HEK293 (cell line): ENCODE data around the gene PMEL.

ENCODE experiments used
- EGR2 ChIP-seq: fragments of 450-650 bp; formaldehyde crosslinking; IDR thresholded peaks from 2 replicates; pipeline ENCODE4 v1.5.1; 2016; ENCODE audit warnings: low read depth, missing biosample characterization, missing genetic modification characterization
- FEZF1 ChIP-seq: fragments of 450-650 bp; formaldehyde crosslinking; IDR thresholded peaks from 2 replicates; pipeline ENCODE4 v1.5.1; 2016; ENCODE audit warnings: missing biosample characterization, missing genetic modification characterization
- GLI4 ChIP-seq: fragments of 450-650 bp; formaldehyde crosslinking; IDR thresholded peaks from 2 replicates; pipeline ENCODE4 v1.5.1; 2016; ENCODE audit warnings: missing biosample characterization, missing genetic modification characterization
- IKZF3 ChIP-seq: fragments of 450-650 bp; IDR thresholded peaks from 2 replicates; pipeline ENCODE4 v1.5.0; 2018; ENCODE audit warnings: missing biosample characterization, mild to moderate bottlenecking, missing genetic modification characterization, moderate library complexity
- KLF10 ChIP-seq: fragments of 450-650 bp; IDR thresholded peaks from 2 replicates; pipeline ENCODE4 v1.5.1; 2018; ENCODE audit warnings: missing biosample characterization, mild to moderate bottlenecking, missing genetic modification characterization
- KLF9 ChIP-seq: fragments of 450-650 bp; formaldehyde crosslinking; IDR thresholded peaks from 2 replicates; pipeline ENCODE4 v1.5.1; 2016; ENCODE audit warnings: missing biosample characterization, missing genetic modification characterization, low read depth
- SALL2 ChIP-seq: fragments of 450-650 bp; formaldehyde crosslinking; IDR thresholded peaks from 2 replicates; pipeline ENCODE4 v1.5.0; 2017; ENCODE audit warnings: missing biosample characterization, mild to moderate bottlenecking, missing genetic modification characterization, borderline replicate concordance
- TSHZ1 ChIP-seq: fragments of 450-650 bp; formaldehyde crosslinking; IDR thresholded peaks from 2 replicates; pipeline ENCODE4 v1.5.1; 2016; ENCODE audit warnings: missing biosample characterization, missing genetic modification characterization, borderline replicate concordance
- ZBTB6 ChIP-seq: fragments of 450-650 bp; formaldehyde crosslinking; IDR thresholded peaks from 2 replicates; pipeline ENCODE4 v1.5.1; 2017; ENCODE audit warnings: missing biosample characterization, missing genetic modification characterization
- ZFP41 ChIP-seq: fragments of 450-650 bp; formaldehyde crosslinking; IDR thresholded peaks from 2 replicates; pipeline ENCODE4 v1.5.1; 2016; ENCODE audit warnings: missing biosample characterization, missing genetic modification characterization, borderline replicate concordance
- ZNF10 ChIP-seq: fragments of 450-650 bp; formaldehyde crosslinking; IDR thresholded peaks from 2 replicates; pipeline ENCODE4 v1.5.1; 2017; ENCODE audit warnings: missing biosample characterization, missing genetic modification characterization
- ZNF16 ChIP-seq: fragments of 450-650 bp; formaldehyde crosslinking; IDR thresholded peaks from 2 replicates; pipeline ENCODE4 v1.5.1; 2016; ENCODE audit warnings: low read depth, missing biosample characterization, missing genetic modification characterization
- ZNF184 ChIP-seq: fragments of 450-650 bp; IDR thresholded peaks from 2 replicates; pipeline ENCODE4 v1.5.1; 2018; ENCODE audit warnings: missing biosample characterization, mild to moderate bottlenecking, missing genetic modification characterization
- ZNF239 ChIP-seq: fragments of 450-650 bp; formaldehyde crosslinking; IDR thresholded peaks from 2 replicates; pipeline ENCODE4 v1.5.1; 2016; ENCODE audit warnings: missing biosample characterization, missing genetic modification characterization
- ZNF248 ChIP-seq: fragments of 450-650 bp; formaldehyde crosslinking; IDR thresholded peaks from 2 replicates; pipeline ENCODE4 v1.5.1; 2017; ENCODE audit warnings: missing biosample characterization, missing genetic modification characterization
- ZNF302 ChIP-seq: fragments of 450-650 bp; formaldehyde crosslinking; IDR thresholded peaks from 2 replicates; pipeline ENCODE4 v1.5.1; 2016; ENCODE audit warnings: missing biosample characterization, missing genetic modification characterization, low read depth
- ZNF350 ChIP-seq: fragments of 450-650 bp; formaldehyde crosslinking; IDR thresholded peaks from 2 replicates; pipeline ENCODE4 v1.5.0; 2017; ENCODE audit warnings: missing biosample characterization, mild to moderate bottlenecking, missing genetic modification characterization
- ZNF416 ChIP-seq: fragments of 450-650 bp; formaldehyde crosslinking; IDR thresholded peaks from 2 replicates; pipeline ENCODE4 v1.5.1; 2016; ENCODE audit warnings: missing biosample characterization, missing genetic modification characterization
- ZNF548 ChIP-seq: fragments of 450-650 bp; formaldehyde crosslinking; IDR thresholded peaks from 2 replicates; pipeline ENCODE4 v1.5.1; 2016; ENCODE audit warnings: missing biosample characterization, missing genetic modification characterization
- ZNF600 ChIP-seq: fragments of 450-650 bp; formaldehyde crosslinking; IDR thresholded peaks from 2 replicates; pipeline ENCODE4 v1.5.1; 2016; ENCODE audit warnings: missing biosample characterization, missing genetic modification characterization
- ZNF621 ChIP-seq: fragments of 450-650 bp; formaldehyde crosslinking; IDR thresholded peaks from 2 replicates; pipeline ENCODE4 v1.5.1; 2017; ENCODE audit warnings: missing biosample characterization, missing genetic modification characterization
- ZNF629 ChIP-seq: fragments of 450-650 bp; formaldehyde crosslinking; IDR thresholded peaks from 2 replicates; pipeline ENCODE4 v1.5.1; 2017; ENCODE audit warnings: missing biosample characterization, missing genetic modification characterization
- ZNF639 ChIP-seq: fragments of 450-650 bp; formaldehyde crosslinking; IDR thresholded peaks from 2 replicates; pipeline ENCODE4 v1.5.1; 2016; ENCODE audit warnings: missing biosample characterization, missing genetic modification characterization
- ZNF664 ChIP-seq: fragments of 450-650 bp; formaldehyde crosslinking; IDR thresholded peaks from 2 replicates; pipeline ENCODE4 v1.5.1; 2016; ENCODE audit warnings: missing biosample characterization, missing genetic modification characterization
- ZNF670 ChIP-seq: fragments of 450-650 bp; formaldehyde crosslinking; IDR thresholded peaks from 2 replicates; pipeline ENCODE4 v1.5.1; 2016; ENCODE audit warnings: missing biosample characterization, missing genetic modification characterization, low read depth
- ZNF776 ChIP-seq: fragments of 450-650 bp; formaldehyde crosslinking; IDR thresholded peaks from 2 replicates; pipeline ENCODE4 v1.5.0; 2017; ENCODE audit warnings: missing biosample characterization, missing genetic modification characterization, borderline replicate concordance
- ZSCAN18 ChIP-seq: fragments of 450-650 bp; formaldehyde crosslinking; IDR thresholded peaks from 2 replicates; pipeline ENCODE4 v1.5.1; 2016; ENCODE audit warnings: missing biosample characterization, missing genetic modification characterization
- ZSCAN30 ChIP-seq: fragments of 450-650 bp; IDR thresholded peaks from 2 replicates; pipeline ENCODE4 v1.5.1; 2018; ENCODE audit warnings: missing biosample characterization, mild to moderate bottlenecking, missing genetic modification characterization, moderate library complexity
- TF ChIP-seq, protein P1 (sequence below): fragments of 450-650 bp; formaldehyde crosslinking; IDR thresholded peaks from 2 replicates; pipeline ENCODE4 v1.5.1; 2017; ENCODE audit warnings: missing biosample characterization, missing genetic modification characterization
- TF ChIP-seq, protein P2 (sequence below): sonication (generic); formaldehyde crosslinking; IDR thresholded peaks from 2 replicates; pipeline ENCODE4 v1.8.1; 2022; ENCODE audit warnings: mild to moderate bottlenecking, moderate library complexity, missing genetic modification reagents

The PMEL gene

DNA sequence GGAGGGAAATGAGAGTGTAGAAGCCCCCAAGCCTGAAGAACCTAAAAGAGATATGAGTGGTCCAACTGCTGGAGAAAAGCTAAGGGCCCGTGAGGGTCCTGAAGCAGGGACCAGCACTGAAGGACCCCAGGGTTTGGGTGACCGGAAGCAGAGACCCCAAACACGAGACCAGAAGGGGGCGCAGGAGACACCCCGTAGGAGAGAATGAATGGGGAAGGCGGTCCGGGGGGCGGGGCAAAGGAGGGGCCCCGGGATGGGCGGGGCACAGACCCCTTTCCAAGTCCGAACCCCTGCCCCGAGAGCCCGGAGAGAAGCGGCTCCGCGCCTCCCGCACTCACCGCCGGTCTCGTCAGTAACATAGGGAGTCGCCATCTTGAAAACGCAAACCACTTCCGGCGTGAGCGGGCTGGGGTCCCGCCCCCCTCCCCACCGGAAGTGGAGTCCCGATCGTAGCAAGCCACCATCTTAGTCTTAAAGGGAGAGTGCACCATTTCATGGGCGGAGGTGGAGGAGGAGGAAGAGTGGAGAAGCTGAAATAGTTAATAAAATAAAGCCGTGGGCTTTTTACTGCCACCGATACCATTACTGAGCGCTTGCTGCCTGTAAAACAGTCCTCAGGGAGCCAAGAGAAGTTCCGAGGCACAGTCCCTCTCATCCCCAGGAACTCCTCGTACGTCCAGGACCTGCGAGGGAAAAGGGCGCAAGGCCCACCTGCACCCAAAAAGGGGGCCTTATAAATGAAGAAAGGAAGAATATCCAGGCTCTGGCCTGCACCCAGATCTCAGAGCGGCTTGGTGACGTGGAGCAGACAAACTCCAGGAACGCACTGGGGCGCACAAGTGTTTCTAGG lies 38.9 kb downstream of the PMEL start (continued):
- TF ChIP-seq ZSCAN18 (tag by site-specific recombination) (no peak), ZNF302 (no peak), KLF10 (peak; percentile 82), FEZF1 (peak; percentile 71), ZNF184 (tag by site-specific recombination) (no peak), IKZF3 (tag by site-specific recombination) (no peak), KLF9 (tag by site-specific recombination) (peak; percentile 93), ZFP41 (tag by site-specific recombination) (no peak), ZNF416 (no peak), ZNF776 (no peak), ZNF600 (tag by site-specific recombination) (no peak), ZNF350 (tag by site-specific recombination) (no peak), ZBTB6 (tag by site-specific recombination) (no peak), GLI4 (tag by site-specific recombination) (no peak), ZNF670 (no peak), ZNF248 (tag by site-specific recombination) (no peak), ZSCAN30 (tag by site-specific recombination) (peak; percentile 47; the same call in 1 of the 2 replicates), ZNF16 (tag by site-specific recombination) (no peak), SALL2 (no peak), ZNF629 (peak; percentile 66), ZNF239 (tag by site-specific recombination) (no peak), TSHZ1 (tag by site-specific recombination) (no peak), ZNF639 (tag by site-specific recombination) (peak; percentile 78), ZNF664 (tag by site-specific recombination) (no peak), ZNF548 (tag by site-specific recombination) (no peak), ZNF10 (tag by site-specific recombination) (no peak), ZNF621 (no peak), EGR2 (tag by site-specific recombination) (peak; percentile 69)
- TF ChIP-seq, protein P1, sequence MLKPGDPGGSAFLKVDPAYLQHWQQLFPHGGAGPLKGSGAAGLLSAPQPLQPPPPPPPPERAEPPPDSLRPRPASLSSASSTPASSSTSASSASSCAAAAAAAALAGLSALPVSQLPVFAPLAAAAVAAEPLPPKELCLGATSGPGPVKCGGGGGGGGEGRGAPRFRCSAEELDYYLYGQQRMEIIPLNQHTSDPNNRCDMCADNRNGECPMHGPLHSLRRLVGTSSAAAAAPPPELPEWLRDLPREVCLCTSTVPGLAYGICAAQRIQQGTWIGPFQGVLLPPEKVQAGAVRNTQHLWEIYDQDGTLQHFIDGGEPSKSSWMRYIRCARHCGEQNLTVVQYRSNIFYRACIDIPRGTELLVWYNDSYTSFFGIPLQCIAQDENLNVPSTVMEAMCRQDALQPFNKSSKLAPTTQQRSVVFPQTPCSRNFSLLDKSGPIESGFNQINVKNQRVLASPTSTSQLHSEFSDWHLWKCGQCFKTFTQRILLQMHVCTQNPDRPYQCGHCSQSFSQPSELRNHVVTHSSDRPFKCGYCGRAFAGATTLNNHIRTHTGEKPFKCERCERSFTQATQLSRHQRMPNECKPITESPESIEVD (tag by site-specific recombination) = no peak
- TF ChIP-seq, protein P2, sequence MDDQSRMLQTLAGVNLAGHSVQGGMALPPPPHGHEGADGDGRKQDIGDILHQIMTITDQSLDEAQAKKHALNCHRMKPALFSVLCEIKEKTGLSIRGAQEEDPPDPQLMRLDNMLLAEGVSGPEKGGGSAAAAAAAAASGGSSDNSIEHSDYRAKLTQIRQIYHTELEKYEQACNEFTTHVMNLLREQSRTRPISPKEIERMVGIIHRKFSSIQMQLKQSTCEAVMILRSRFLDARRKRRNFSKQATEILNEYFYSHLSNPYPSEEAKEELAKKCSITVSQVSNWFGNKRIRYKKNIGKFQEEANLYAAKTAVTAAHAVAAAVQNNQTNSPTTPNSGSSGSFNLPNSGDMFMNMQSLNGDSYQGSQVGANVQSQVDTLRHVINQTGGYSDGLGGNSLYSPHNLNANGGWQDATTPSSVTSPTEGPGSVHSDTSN = no peak
